Measurements from ENCODE around the gene SLC7A1.

Gene SLC7A1

GRCh38 chr13:29567411-29567810 lies 28.1 kb downstream of the SLC7A1 start:
- H4K20me1 ChIP-seq (ENCODE audit: control insufficient read depth, insufficient read depth, low read depth, low read length) = peaks cover 64% of the 10 kb centered on the region
- no peak for TF ChIP-seq EZH2phosphoT487 (IDR thresholded peaks at IDR 0.05; ENCODE audit: borderline replicate concordance, low read length)
- no peak for TF ChIP-seq CTCF (IDR thresholded peaks at IDR 0.05; ENCODE audit: low read depth, low read length, poor library complexity, severe bottlenecking)
- H3K27ac ChIP-seq (ENCODE audit: low read depth, low read length) = no peak overlapping the region
- H3K36me3 ChIP-seq (ENCODE audit: control insufficient read depth, low read length) = peaks cover 10% of the 10 kb centered on the region
- peaks cover 100% of the 10 kb centered on the region for H3K79me2 ChIP-seq (ENCODE audit: control insufficient read depth, low read length)
- no peak overlapping the region for H3K4me2 ChIP-seq (ENCODE audit: low read length)
- H3K27me3 ChIP-seq (ENCODE audit: control insufficient read depth, low read length) = no peaks in the 10 kb centered on the region
- H3K4me1 ChIP-seq (ENCODE audit: control insufficient read depth, low read length) = no peaks in the 10 kb centered on the region
- no peak overlapping the region for H3K4me3 ChIP-seq (ENCODE audit: low read length)
- H3K9me3 ChIP-seq (ENCODE audit: control insufficient read depth, insufficient read depth, low read length) = no peaks in the 10 kb centered on the region
- H3K9me2 ChIP-seq (replicated peaks; ENCODE audit: control insufficient read depth, low read length) = no peaks in the 10 kb centered on the region
- no peaks in the 10 kb centered on the region for H3F3A ChIP-seq (ENCODE audit: control insufficient read depth, insufficient read depth)

- H3K36me3 ChIP-seq (ENCODE audit: control insufficient read depth, low read length) = peaks cover 6% of the 10 kb centered on the region
- no peaks in the 10 kb centered on the region for H3K27me3 ChIP-seq (ENCODE audit: control insufficient read depth, low read length)
- H3K79me2 ChIP-seq (ENCODE audit: control insufficient read depth, low read length) = peaks cover 100% of the 10 kb centered on the region
- no peak overlapping the region for H3K4me3 ChIP-seq (ENCODE audit: low read length)
- no peaks in the 10 kb centered on the region for H3K9me2 ChIP-seq (replicated peaks; ENCODE audit: control insufficient read depth, low read length)
- H4K20me1 ChIP-seq (ENCODE audit: control insufficient read depth, insufficient read depth, low read depth, low read length) = peaks cover 62% of the 10 kb centered on the region
- no peak for TF ChIP-seq EZH2phosphoT487 (IDR thresholded peaks at IDR 0.05; ENCODE audit: borderline replicate concordance, low read length)
- no peak for TF ChIP-seq CTCF (IDR thresholded peaks at IDR 0.05; ENCODE audit: low read depth, low read length, poor library complexity, severe bottlenecking)
- no peak overlapping the region for H3K27ac ChIP-seq (ENCODE audit: low read depth, low read length)
- H3K4me2 ChIP-seq (ENCODE audit: low read length) = no peak overlapping the region
- no peaks in the 10 kb centered on the region for H3K4me1 ChIP-seq (ENCODE audit: control insufficient read depth, low read length)
- H3K9me3 ChIP-seq (ENCODE audit: control insufficient read depth, insufficient read depth, low read length) = no peaks in the 10 kb centered on the region
- H3F3A ChIP-seq (ENCODE audit: control insufficient read depth, insufficient read depth) = no peaks in the 10 kb centered on the region
Observed at GRCh38 chr13:29566206-29566605, 29.3 kb downstream of the SLC7A1 start.

DNA sequence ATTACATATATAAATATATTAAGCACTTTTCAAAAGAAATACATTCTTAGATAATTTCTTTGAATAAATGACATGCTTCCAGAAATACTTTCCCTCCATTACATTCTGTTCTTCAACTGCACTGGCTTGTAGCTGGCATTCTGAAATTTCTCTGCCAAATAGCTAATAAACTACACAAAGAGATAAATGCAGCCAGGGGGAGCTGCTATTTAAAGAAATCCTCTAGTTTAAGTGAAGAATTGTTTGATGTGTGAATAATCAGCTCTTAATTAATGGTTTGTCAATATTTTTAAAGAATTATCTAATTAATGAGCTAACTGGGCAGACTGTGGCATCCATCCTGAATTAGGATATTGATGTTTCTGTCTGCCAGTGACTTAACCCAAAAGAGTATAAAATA lies 30.7 kb downstream of the SLC7A1 start:
- TF ChIP-seq EZH2phosphoT487 (IDR thresholded peaks at IDR 0.05; ENCODE audit: borderline replicate concordance, low read length) = no peak
- no peak overlapping the region for H3K4me3 ChIP-seq (ENCODE audit: low read length)
- H3K36me3 ChIP-seq (ENCODE audit: control insufficient read depth, low read length) = no peaks in the 10 kb centered on the region; the same call in 1 of the 2 replicates
- no peaks in the 10 kb centered on the region for H3K27me3 ChIP-seq (ENCODE audit: control insufficient read depth, low read length)
- H3K4me1 ChIP-seq (ENCODE audit: control insufficient read depth, low read length) = no peaks in the 10 kb centered on the region
- H3F3A ChIP-seq (ENCODE audit: control insufficient read depth, insufficient read depth) = peaks cover 12% of the 10 kb centered on the region
- H3K4me2 ChIP-seq (ENCODE audit: low read length) = no peak overlapping the region
- no peaks in the 10 kb centered on the region for H3K9me3 ChIP-seq (ENCODE audit: control insufficient read depth, insufficient read depth, low read length)
- H4K20me1 ChIP-seq (ENCODE audit: control insufficient read depth, insufficient read depth, low read depth, low read length) = peaks cover 55% of the 10 kb centered on the region
- H3K79me2 ChIP-seq (ENCODE audit: control insufficient read depth, low read length) = peaks cover 100% of the 10 kb centered on the region
- H3K9me2 ChIP-seq (replicated peaks; ENCODE audit: control insufficient read depth, low read length) = no peaks in the 10 kb centered on the region
- no peak overlapping the region for H3K27ac ChIP-seq (ENCODE audit: low read depth, low read length)

DNA sequence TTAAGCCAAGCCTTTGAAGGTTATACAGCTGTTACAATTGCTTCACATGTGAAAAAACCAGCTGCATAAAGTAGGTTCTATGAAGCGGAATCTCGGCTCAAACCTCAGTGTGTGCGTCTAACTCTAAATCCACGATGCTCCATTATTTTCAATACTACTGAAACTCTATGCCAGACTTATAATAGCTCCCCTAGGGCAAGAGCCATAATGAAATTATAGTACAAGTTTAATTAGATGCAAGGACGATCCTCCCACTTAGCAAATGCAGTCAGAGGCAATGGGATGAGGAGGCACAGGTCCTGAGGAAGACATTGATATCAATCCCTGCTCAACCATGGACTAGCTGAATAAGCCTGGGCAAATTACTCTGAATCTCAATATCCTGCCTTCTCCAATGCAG lies 31.1 kb downstream of the SLC7A1 start:
- peaks cover 51% of the 10 kb centered on the region for H4K20me1 ChIP-seq (ENCODE audit: control insufficient read depth, insufficient read depth, low read depth, low read length)
- no peak overlapping the region for H3K27ac ChIP-seq (ENCODE audit: low read depth, low read length)
- H3K79me2 ChIP-seq (ENCODE audit: control insufficient read depth, low read length) = peaks cover 100% of the 10 kb centered on the region
- H3K9me3 ChIP-seq (ENCODE audit: control insufficient read depth, insufficient read depth, low read length) = no peaks in the 10 kb centered on the region
- H3K27me3 ChIP-seq (ENCODE audit: control insufficient read depth, low read length) = no peaks in the 10 kb centered on the region
- H3K4me1 ChIP-seq (ENCODE audit: control insufficient read depth, low read length) = no peaks in the 10 kb centered on the region
- no peak overlapping the region for H3K4me2 ChIP-seq (ENCODE audit: low read length)
- TF ChIP-seq EZH2phosphoT487 (IDR thresholded peaks at IDR 0.05; ENCODE audit: borderline replicate concordance, low read length) (no peak), CTCF (IDR thresholded peaks at IDR 0.05; ENCODE audit: low read depth, low read length, poor library complexity, severe bottlenecking) (no peak)
- no peak overlapping the region for H3K4me3 ChIP-seq (ENCODE audit: low read length)
- H3K9me2 ChIP-seq (replicated peaks; ENCODE audit: control insufficient read depth, low read length) = no peaks in the 10 kb centered on the region
- H3K36me3 ChIP-seq (ENCODE audit: control insufficient read depth, low read length) = no peaks in the 10 kb centered on the region
- peaks cover 12% of the 10 kb centered on the region for H3F3A ChIP-seq (ENCODE audit: control insufficient read depth, insufficient read depth)

All from DOHH2 (cell line).